GM06990 (cell line): ENCODE results near the gene GJA10.
"Not testable (repeated sequence)": the region's sequence is repeated elsewhere in the genome, so short reads cannot be mapped to it uniquely, and the experiment has no call there.

Experiments
- DNase-seq: peaks from one replicate; pipeline ENCODE4 v3.0.0-alpha.2; 2011; ENCODE audit not compliant: insufficient read length; ENCODE audit errors: extremely low read depth
- H3K27me3 ChIP-seq: replicated peaks from 2 replicates; pipeline ENCODE4 v1.6.0; 2011; ENCODE audit warnings: low read length; ENCODE audit not compliant: control insufficient read depth, insufficient read depth
- H3K36me3 ChIP-seq: 2 replicates; pipeline ENCODE4 v1.5.1; 2011; ENCODE audit warnings: low read length; ENCODE audit not compliant: control insufficient read depth, insufficient read depth
- H3K4me3 ChIP-seq: replicated peaks from 2 replicates; pipeline ENCODE4 v1.5.1; 2011; ENCODE audit warnings: low read depth, mild to moderate bottlenecking, control low read depth, low read length
- TF ChIP-seq, protein P1 (sequence below): IDR thresholded peaks from 2 replicates; pipeline ENCODE4 v1.5.1; 2011; ENCODE audit warnings: low read length, control low read depth, mild to moderate bottlenecking, inconsistent platforms; ENCODE audit not compliant: insufficient read depth, poor library complexity, severe bottlenecking

The GJA10 gene

DNA sequence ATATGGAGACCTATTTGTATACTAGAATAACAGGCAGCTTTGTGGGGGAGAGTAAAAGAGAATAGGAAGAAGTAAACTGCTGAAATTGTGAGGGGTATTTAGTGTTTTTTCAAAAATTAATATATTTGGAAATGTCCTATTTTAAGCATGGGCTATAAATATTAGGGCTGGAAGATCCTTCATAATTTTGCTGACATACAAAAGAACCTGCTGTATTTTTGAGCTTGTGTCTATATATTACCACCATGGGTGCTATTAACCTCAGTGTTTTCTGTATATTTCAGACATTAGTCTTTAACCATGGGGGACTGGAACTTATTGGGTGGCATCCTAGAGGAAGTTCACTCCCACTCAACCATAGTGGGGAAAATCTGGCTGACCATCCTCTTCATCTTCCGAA is at the start of gene GJA10:
GJA10 (plus strand) TSS at position 301 of the 400 bp plus-strand sequence; CDS start at position 301, 0 bp downstream.
- Histone ChIP-seq H3K4me3 (no peak within 1 kb of the TSS), H3K27me3 (no peaks in the 10 kb centered on the region; the same call in 1 of the 2 replicates), H3K36me3 (no peaks in the 10 kb centered on the region)
- TF ChIP-seq, protein P1, sequence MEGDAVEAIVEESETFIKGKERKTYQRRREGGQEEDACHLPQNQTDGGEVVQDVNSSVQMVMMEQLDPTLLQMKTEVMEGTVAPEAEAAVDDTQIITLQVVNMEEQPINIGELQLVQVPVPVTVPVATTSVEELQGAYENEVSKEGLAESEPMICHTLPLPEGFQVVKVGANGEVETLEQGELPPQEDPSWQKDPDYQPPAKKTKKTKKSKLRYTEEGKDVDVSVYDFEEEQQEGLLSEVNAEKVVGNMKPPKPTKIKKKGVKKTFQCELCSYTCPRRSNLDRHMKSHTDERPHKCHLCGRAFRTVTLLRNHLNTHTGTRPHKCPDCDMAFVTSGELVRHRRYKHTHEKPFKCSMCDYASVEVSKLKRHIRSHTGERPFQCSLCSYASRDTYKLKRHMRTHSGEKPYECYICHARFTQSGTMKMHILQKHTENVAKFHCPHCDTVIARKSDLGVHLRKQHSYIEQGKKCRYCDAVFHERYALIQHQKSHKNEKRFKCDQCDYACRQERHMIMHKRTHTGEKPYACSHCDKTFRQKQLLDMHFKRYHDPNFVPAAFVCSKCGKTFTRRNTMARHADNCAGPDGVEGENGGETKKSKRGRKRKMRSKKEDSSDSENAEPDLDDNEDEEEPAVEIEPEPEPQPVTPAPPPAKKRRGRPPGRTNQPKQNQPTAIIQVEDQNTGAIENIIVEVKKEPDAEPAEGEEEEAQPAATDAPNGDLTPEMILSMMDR: no peak
- no peak for DNase-seq

GRCh38 chr6:89847513-89847912 is 46.8 kb upstream of the GJA10 start:
- H3K4me3 ChIP-seq, H3K36me3 ChIP-seq, DNase-seq, H3K27me3 ChIP-seq: not testable (repeated sequence)

DNA sequence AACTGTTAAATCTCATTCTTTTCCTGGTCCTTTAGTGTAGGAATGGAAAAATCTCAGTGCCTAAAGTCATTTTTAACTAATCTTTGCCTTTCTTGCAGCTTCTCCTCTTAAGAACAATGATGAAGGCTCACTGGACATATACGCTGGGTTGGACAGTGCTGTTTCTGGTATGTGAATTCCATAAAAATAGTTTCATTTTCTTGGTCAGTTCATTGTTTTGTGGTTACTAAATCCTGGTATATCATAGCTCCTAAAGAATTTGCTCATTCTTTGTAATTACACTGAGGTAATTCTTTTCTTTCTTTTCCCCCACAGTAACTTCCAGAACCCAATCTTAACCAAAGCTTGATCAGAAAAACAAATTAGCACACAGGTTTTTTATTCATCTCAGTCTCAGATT is 41.2 kb upstream of the GJA10 start:
- no peak for DNase-seq
- TF ChIP-seq, protein P1: no peak
- Histone ChIP-seq H3K27me3 (no peaks in the 10 kb centered on the region), H3K36me3 (peaks cover 2% of the 10 kb centered on the region; the same call in 1 of the 2 replicates), H3K4me3 (no peak overlapping the region)

GRCh38 chr6:89858041-89858440 is 36.2 kb upstream of the GJA10 start:
- TF ChIP-seq, protein P1: no peak
- Histone ChIP-seq H3K36me3 (peaks cover 2% of the 10 kb centered on the region; the same call in 1 of the 2 replicates), H3K27me3 (no peaks in the 10 kb centered on the region), H3K4me3 (no peak overlapping the region)
- DNase-seq: no peak

DNA sequence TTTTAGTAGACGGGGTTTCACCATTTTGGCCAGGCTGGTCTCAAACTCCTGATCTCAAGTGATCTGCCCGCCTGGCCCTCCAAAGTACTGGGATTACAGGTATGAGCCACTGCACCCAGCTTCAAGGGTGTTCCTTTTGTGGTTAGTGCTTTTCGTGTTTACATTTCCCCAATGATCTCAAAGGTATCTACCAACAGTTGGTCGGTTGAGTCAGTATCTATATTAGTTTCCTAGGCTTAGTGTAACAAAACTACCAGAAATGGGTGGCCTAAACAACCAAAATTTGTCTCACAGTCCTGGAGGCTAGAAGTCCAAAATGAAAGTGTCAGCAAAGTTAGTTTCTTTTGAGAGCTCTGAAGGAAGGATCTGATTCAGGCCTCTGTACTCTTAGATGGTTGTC is 34.5 kb upstream of the GJA10 start:
- no peak overlapping the region for H3K4me3 ChIP-seq
- peak; percentile 15 for DNase-seq
- peaks cover 2% of the 10 kb centered on the region; the same call in 1 of the 2 replicates for H3K36me3 ChIP-seq
- TF ChIP-seq, protein P1: no peak
- no peaks in the 10 kb centered on the region for H3K27me3 ChIP-seq

DNA sequence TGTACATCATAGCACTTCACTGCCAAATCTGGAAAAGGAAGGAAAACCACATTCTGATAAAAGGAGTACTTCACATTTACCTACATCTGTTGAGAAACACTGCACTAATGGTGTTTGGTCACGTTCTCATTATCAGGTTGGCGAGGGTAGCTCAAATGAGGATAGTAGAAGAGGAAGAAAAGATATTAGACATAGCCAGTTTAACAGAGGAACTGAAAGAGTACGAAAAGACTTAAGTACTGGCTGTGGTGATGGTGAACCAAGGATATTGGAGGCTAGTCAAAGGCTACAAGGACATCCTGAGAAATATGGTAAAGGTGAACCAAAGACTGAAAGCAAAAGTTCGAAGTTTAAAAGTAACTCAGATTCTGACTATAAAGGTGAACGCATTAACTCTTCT is 32.0 kb upstream of the GJA10 start:
- no peak for DNase-seq
- no peaks in the 10 kb centered on the region for H3K27me3 ChIP-seq
- peaks cover 2% of the 10 kb centered on the region; the same call in 1 of the 2 replicates for H3K36me3 ChIP-seq
- H3K4me3 ChIP-seq: no peak overlapping the region; the same call in 1 of the 2 replicates
- TF ChIP-seq, protein P1: no peak
